Activated T-helper 17 cell treated with anti-CD3 and anti-CD28 coated beads, Interleukin-2, amount 50 U/mL, for 72 hours (primary cell): Measurements from ENCODE around the gene BBOF1. TPM values are rescaled to one million over a fixed set of nuclear protein-coding genes. Genes with fewer than 3 reads are reported as not detected.
A peak's percentile ranks its signal among the peaks of the same experiment; 100 is the strongest.

Experiments
- ATAC-seq: fragments of 150-1000 bp; cut with Tn5 transposase; replicated peaks from 2 replicates; pipeline ENCODE4 v1.10.0; 2021; ENCODE audit warnings: mild to moderate bottlenecking, moderate library complexity
- H3K27ac Mint-ChIP-seq: one replicate; pipeline ENCODE4 v1.8.0; 2022; ENCODE audit warnings: mixed read lengths
- H3K27me3 Mint-ChIP-seq: one replicate; pipeline ENCODE4 v1.8.0; 2022; ENCODE audit warnings: mixed read lengths
- H3K36me3 Mint-ChIP-seq: one replicate; pipeline ENCODE4 v1.8.0; 2022; ENCODE audit warnings: low read depth, mild to moderate bottlenecking, mixed read lengths
- H3K4me1 Mint-ChIP-seq: one replicate; pipeline ENCODE4 v1.8.0; 2022; ENCODE audit warnings: mixed read lengths
- H3K4me3 Mint-ChIP-seq: one replicate; pipeline ENCODE4 v1.8.0; 2022; ENCODE audit warnings: mild to moderate bottlenecking, mixed read lengths
- H3K9me3 Mint-ChIP-seq: one replicate; pipeline ENCODE4 v1.8.0; 2022; ENCODE audit warnings: mixed read lengths
- total RNA-seq, 2 donors: library from RNA; stranded (reverse); gene quantifications; one replicate each; pipeline ENCODE4 v1.2.3, GENCODE V29; 2022

The BBOF1 gene
- total RNA-seq, 2 donors from 2014 or later, result 0.91 to 1.2 TPM

- no peak for ATAC-seq
- H3K4me1 Mint-ChIP-seq, result no peaks in the 10 kb centered on the region
- H3K9me3 Mint-ChIP-seq, result no peaks in the 10 kb centered on the region
- no peak overlapping the region for H3K4me3 Mint-ChIP-seq
- no peaks in the 10 kb centered on the region for H3K27me3 Mint-ChIP-seq
- H3K36me3 Mint-ChIP-seq, result no peaks in the 10 kb centered on the region
- H3K27ac Mint-ChIP-seq, result no peak overlapping the region
These were observed 30.8 kb downstream of the BBOF1 start for GRCh38 chr14:74049876-74050495.

DNA sequence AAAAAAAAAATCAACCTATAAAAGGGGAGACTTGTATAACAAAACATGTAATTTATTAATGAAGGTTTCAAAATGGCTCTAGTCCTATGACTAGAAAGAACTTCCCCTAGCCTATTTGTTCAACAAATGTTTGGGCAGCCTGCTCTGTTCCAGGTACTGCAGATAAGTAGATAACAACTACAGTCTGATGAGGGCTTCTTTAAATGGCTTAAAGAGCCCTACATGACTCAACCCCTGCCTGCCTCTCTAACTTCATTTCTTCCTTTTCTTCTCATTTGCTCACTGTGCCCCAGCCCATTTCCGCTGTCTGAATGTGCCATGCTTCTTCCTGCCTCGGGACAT is 43.6 kb downstream of the BBOF1 start:
- H3K27me3 Mint-ChIP-seq, result no peaks in the 10 kb centered on the region
- H3K36me3 Mint-ChIP-seq, result peaks cover 85% of the 10 kb centered on the region
- peak overlapping the region; percentile 4 for H3K27ac Mint-ChIP-seq
- ATAC-seq, result peak; percentile 57
- H3K4me3 Mint-ChIP-seq, result no peak overlapping the region
- no peaks in the 10 kb centered on the region for H3K9me3 Mint-ChIP-seq
- no peaks in the 10 kb centered on the region for H3K4me1 Mint-ChIP-seq

GRCh38 chr14:74064426-74064825 is 45.3 kb downstream of the BBOF1 start:
- peaks cover 77% of the 10 kb centered on the region for H3K36me3 Mint-ChIP-seq
- H3K4me1 Mint-ChIP-seq, result no peaks in the 10 kb centered on the region
- ATAC-seq, result no peak
- H3K27me3 Mint-ChIP-seq, result no peaks in the 10 kb centered on the region
- H3K27ac Mint-ChIP-seq, result no peak overlapping the region
- H3K4me3 Mint-ChIP-seq, result no peak overlapping the region
- no peaks in the 10 kb centered on the region for H3K9me3 Mint-ChIP-seq

- H3K4me1 Mint-ChIP-seq, result no peaks in the 10 kb centered on the region
- H3K27ac Mint-ChIP-seq, result no peak overlapping the region
These were observed 45.7 kb downstream of the BBOF1 start for GRCh38 chr14:74064883-74065282.

GRCh38 chr14:74065746-74066575 is 46.8 kb downstream of the BBOF1 start:
- no peaks in the 10 kb centered on the region for H3K9me3 Mint-ChIP-seq
- H3K27ac Mint-ChIP-seq, result no peak overlapping the region
- no peak for ATAC-seq
- H3K36me3 Mint-ChIP-seq, result peaks cover 67% of the 10 kb centered on the region
- H3K4me3 Mint-ChIP-seq, result no peak overlapping the region
- H3K27me3 Mint-ChIP-seq, result no peaks in the 10 kb centered on the region
- H3K4me1 Mint-ChIP-seq, result no peaks in the 10 kb centered on the region

More at GRCh38 chr14:74064883-74065282, 45.7 kb downstream of the BBOF1 start:
- peaks cover 73% of the 10 kb centered on the region for H3K36me3 Mint-ChIP-seq
- no peak overlapping the region for H3K4me3 Mint-ChIP-seq
- H3K9me3 Mint-ChIP-seq, result no peaks in the 10 kb centered on the region
- no peak for ATAC-seq
- H3K27me3 Mint-ChIP-seq, result no peaks in the 10 kb centered on the region

DNA sequence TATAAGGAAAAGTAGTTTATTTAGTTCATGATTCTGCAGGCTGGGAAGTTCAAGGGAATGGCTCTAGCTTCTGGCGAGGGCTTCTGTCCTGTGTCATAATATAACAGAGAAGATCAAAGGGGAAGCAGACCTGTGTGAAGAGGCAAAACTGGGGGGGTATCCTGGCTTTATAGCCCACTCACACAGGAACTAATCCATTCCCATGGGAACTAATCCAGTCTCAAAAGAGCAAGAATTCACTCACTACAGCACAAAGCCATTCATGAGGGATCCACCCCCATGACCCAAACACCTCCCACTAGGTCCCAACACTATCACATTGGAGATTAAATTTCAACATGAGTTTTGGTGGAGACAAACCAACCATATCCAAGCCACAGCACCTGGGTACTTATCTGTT is 58.3 kb downstream of the BBOF1 start:
- H3K27me3 Mint-ChIP-seq, result no peaks in the 10 kb centered on the region
- peaks cover 2% of the 10 kb centered on the region for H3K36me3 Mint-ChIP-seq
- no peak overlapping the region for H3K27ac Mint-ChIP-seq
- H3K4me3 Mint-ChIP-seq, result no peak overlapping the region
- H3K4me1 Mint-ChIP-seq, result no peaks in the 10 kb centered on the region
- H3K9me3 Mint-ChIP-seq, result no peaks in the 10 kb centered on the region
- ATAC-seq, result no peak

GRCh38 chr14:74080820-74081460 is 61.8 kb downstream of the BBOF1 start:
- no peaks in the 10 kb centered on the region for H3K27me3 Mint-ChIP-seq
- no peak overlapping the region for H3K27ac Mint-ChIP-seq
- peaks cover 18% of the 10 kb centered on the region for H3K36me3 Mint-ChIP-seq
- H3K4me1 Mint-ChIP-seq, result peaks cover 13% of the 10 kb centered on the region
- no peaks in the 10 kb centered on the region for H3K9me3 Mint-ChIP-seq
- H3K4me3 Mint-ChIP-seq, result no peak overlapping the region
- ATAC-seq, result no peak

- no peak overlapping the region for H3K27ac Mint-ChIP-seq
- H3K9me3 Mint-ChIP-seq, result no peaks in the 10 kb centered on the region
- no peak for ATAC-seq
- H3K4me3 Mint-ChIP-seq, result no peak overlapping the region
- peaks cover 16% of the 10 kb centered on the region for H3K4me1 Mint-ChIP-seq
- H3K36me3 Mint-ChIP-seq, result peaks cover 19% of the 10 kb centered on the region
- no peaks in the 10 kb centered on the region for H3K27me3 Mint-ChIP-seq
These were observed 62.3 kb downstream of the BBOF1 start for GRCh38 chr14:74081491-74081890.

DNA sequence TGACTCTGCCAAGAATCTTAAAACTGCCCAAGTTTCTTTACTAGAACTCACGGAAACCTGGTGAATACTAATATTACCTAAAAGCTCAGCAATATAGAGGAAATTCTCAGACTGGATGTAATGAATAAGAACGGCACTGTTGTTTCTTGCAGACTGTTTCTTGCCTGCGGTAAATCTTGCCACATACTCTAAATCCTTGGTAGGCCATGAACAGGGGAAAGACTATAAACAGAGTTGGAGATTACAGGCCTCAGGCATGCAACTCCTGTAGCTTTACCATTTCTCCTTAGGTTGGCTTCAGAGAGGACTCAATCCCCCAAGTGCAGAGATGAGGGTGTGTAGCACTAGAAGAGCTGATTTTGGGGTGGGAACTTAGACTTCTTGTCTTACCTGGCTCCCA is 64.0 kb downstream of the BBOF1 start:
- Mint-ChIP-seq H3K27ac (no peak overlapping the region), H3K4me1 (peaks cover 16% of the 10 kb centered on the region), H3K4me3 (peak overlapping the region; percentile 98), H3K36me3 (peaks cover 19% of the 10 kb centered on the region), H3K27me3 (no peaks in the 10 kb centered on the region), H3K9me3 (no peaks in the 10 kb centered on the region)
- ATAC-seq, result no peak

GRCh38 chr14:74083784-74084276 is 64.7 kb downstream of the BBOF1 start:
- Mint-ChIP-seq H3K4me1 (peaks cover 20% of the 10 kb centered on the region), H3K4me3 (peak overlapping the region; percentile 98), H3K27ac (peak overlapping the region; percentile 99), H3K9me3 (no peaks in the 10 kb centered on the region), H3K27me3 (no peaks in the 10 kb centered on the region), H3K36me3 (peaks cover 19% of the 10 kb centered on the region)
- peak; percentile 1 for ATAC-seq

DNA sequence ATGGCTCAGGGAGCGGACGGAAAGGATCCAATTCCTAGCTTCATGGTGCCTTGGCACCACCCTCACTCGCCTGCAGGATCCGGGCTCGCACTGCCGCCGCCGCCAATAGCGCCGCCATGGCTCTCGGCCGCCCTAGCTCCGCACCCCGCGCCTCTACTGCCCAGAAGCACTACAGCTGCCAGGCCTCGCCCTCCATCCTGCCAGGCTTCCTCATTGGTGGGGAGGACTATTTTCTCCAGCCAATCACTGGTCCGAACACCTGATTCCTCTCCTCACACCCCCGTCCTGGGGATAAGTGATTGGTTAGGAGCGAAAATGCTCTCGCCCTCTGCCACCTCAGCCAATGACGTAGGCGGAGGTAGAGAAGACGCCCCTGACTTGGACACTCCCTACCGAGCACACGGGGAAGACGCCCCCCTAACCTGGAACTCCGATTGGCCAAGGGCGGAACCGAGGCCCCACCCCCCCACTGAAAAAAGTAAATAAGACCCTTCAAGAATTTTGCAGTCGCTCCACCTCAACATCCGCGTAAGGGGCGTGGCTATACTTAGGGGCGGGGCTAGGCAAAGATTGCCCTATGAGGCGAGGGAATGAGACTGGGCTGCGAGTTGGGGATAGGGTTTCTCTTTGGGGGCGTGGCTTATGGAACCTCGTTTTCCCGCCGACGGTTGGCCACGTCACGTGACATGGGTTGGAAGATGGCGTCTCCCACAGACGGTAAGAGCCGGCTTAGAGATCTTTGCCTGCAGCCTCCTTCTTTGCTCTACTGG is 65.3 kb downstream of the BBOF1 start, which contains the start of the genes ALDH6A1 and LIN52:
Gene ALDH6A1, minus strand, starts transcription at position 177 of the 770 bp plus-strand sequence. Its CDS starts 59 bp downstream, at position 118.
Gene LIN52, plus strand, starts transcription at position 680 of the 770 bp plus-strand sequence. Its CDS starts 19 bp downstream, at position 699.
- Mint-ChIP-seq H3K4me1 (peaks cover 26% of the 10 kb centered on the region), H3K36me3 (peaks cover 19% of the 10 kb centered on the region), H3K9me3 (no peaks in the 10 kb centered on the region), H3K27me3 (no peaks in the 10 kb centered on the region), H3K27ac (peak within 1 kb of the TSS; percentile 99), H3K4me3 (peak within 1 kb of the TSS; percentile 98)
- peak; percentile 90 for ATAC-seq

DNA sequence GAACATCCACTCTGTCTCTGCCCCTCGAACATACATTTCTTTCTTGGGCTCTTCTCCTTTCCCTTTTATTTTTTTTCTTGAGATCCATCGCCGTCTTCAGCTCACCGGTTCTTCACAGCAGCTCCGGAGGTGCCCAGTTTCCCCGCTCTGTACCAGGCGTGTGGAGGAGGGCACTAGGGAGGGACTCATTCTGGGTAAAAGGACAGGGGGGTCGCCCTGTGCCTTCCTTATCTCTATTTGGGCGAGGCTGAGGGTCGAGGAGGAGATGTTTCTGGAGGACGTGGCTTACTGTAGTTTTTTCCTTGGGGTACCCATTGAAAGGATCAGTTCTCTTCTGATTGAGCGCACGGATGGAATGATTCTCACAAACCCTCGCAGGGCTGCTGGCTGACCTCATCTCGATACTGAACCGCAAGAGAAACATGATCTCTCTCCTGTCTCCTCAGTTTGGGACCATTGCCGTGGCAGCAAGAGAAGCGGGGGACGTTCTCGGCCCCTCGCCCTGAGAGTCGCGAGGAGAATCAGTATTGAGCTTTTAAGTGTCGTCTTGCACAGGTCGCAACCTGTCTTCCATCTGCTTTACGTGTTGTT is 66.0 kb downstream of the BBOF1 start:
- Mint-ChIP-seq H3K27ac (peak overlapping the region; percentile 99), H3K27me3 (no peaks in the 10 kb centered on the region), H3K9me3 (no peaks in the 10 kb centered on the region), H3K36me3 (peaks cover 19% of the 10 kb centered on the region), H3K4me3 (peak overlapping the region; percentile 98), H3K4me1 (peaks cover 26% of the 10 kb centered on the region)
- peak; percentile 32 for ATAC-seq

DNA sequence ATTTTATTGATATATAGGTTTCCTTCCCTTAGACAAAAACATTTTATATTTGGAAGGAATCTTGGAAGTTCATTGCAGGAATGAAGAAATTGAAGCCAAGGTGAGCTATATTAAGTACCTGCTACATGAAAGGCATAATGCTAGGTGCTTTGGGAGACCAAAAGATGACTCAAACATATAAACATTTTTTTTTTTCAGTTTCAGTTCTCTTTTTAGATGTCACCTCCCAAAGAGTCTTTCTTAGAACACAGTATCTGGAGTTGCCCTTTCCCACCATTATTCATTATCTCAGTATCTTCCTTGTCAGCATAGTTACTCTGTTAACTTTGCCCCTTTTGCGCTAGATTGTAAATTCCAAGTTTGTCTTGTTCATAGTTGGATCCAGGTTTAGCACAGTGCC is 66.7 kb downstream of the BBOF1 start:
- peaks cover 26% of the 10 kb centered on the region for H3K4me1 Mint-ChIP-seq

More for the DNA sequence above, 66.7 kb downstream of the BBOF1 start:
- Mint-ChIP-seq H3K4me3 (peak overlapping the region; percentile 98), H3K36me3 (peaks cover 23% of the 10 kb centered on the region), H3K9me3 (no peaks in the 10 kb centered on the region), H3K27me3 (no peaks in the 10 kb centered on the region), H3K27ac (peak overlapping the region; percentile 99)
- peak; percentile 24 for ATAC-seq
